Measurements from ENCODE around the gene PHKB. TPM values are rescaled to one million over a fixed set of nuclear protein-coding genes. Genes with fewer than 3 reads are reported as not detected.
"Not testable (repeated sequence)": the region's sequence is repeated elsewhere in the genome, so short reads cannot be mapped to it uniquely, and the experiment has no call there.

Gene PHKB
- total RNA-seq, 1 experiment from 2014 or later: 81.3 TPM

GRCh38 chr16:47676635-47677177 lies 215.6 kb downstream of the PHKB start:
- Histone ChIP-seq H3K27me3 (ENCODE audit: insufficient read depth, low read depth) (no peaks in the 10 kb centered on the region), H3K4me3 (no peak overlapping the region), H3F3A (ENCODE audit: insufficient read depth, low read depth) (no peaks in the 10 kb centered on the region), H3K4me2 (no peak overlapping the region), H3K36me3 (ENCODE audit: low read depth) (0 out of 2 replicates have a peak, but pooled peaks cover 15% of the 10 kb centered on the region), H2AFZ (no peak overlapping the region), H3K27ac (no peak overlapping the region), H4K20me1 (ENCODE audit: insufficient read depth) (no peaks in the 10 kb centered on the region), H3K9me3 (ENCODE audit: insufficient read depth, low read depth) (no peaks in the 10 kb centered on the region), H3K4me1 (replicated peaks; ENCODE audit: insufficient read depth) (no peaks in the 10 kb centered on the region), H3K79me2 (ENCODE audit: low read depth) (no peaks in the 10 kb centered on the region), H3K9me2 (ENCODE audit: insufficient read depth) (no peaks in the 10 kb centered on the region)
- TF ChIP-seq EZH2 (IDR thresholded peaks at IDR 0.05; ENCODE audit: low read depth): no peak
- TF ChIP-seq, protein P1, sequence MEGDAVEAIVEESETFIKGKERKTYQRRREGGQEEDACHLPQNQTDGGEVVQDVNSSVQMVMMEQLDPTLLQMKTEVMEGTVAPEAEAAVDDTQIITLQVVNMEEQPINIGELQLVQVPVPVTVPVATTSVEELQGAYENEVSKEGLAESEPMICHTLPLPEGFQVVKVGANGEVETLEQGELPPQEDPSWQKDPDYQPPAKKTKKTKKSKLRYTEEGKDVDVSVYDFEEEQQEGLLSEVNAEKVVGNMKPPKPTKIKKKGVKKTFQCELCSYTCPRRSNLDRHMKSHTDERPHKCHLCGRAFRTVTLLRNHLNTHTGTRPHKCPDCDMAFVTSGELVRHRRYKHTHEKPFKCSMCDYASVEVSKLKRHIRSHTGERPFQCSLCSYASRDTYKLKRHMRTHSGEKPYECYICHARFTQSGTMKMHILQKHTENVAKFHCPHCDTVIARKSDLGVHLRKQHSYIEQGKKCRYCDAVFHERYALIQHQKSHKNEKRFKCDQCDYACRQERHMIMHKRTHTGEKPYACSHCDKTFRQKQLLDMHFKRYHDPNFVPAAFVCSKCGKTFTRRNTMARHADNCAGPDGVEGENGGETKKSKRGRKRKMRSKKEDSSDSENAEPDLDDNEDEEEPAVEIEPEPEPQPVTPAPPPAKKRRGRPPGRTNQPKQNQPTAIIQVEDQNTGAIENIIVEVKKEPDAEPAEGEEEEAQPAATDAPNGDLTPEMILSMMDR (conservative IDR thresholded peaks at IDR 0.05): no peak
- POLR2A ChIA-PET (ENCODE audit: unreplicated experiment): no interaction called here
- CTCF ChIA-PET: no interaction called here
- intact Hi-C loops (cut with micrococcal nuclease; ENCODE audit: unreplicated experiment): no loop called here
- BruUV-seq (replicated peaks): no TSS peak
- no peak for DNase-seq

DNA sequence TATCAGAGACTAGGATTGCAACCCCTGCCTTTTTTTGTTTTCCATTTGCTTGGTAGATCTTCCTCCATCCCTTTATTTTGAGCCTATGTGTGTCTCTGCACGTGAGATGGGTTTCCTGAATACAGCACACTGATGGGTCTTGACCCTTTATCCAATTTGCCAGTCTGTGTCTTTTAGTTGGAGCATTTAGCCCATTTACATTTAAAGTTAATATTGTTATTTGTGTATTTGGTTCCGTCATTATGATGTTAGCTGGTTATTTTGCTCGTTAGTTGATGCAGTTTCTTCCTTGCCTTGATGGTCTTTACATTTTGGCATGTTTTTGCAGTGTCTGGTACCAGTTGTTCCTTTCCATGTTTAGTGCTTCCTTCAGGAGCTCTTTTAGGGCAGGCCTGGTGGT lies 220.4 kb downstream of the PHKB start:
- H3F3A ChIP-seq (ENCODE audit: insufficient read depth, low read depth); H3K27me3 ChIP-seq (ENCODE audit: insufficient read depth, low read depth); intact Hi-C loops (cut with micrococcal nuclease; ENCODE audit: unreplicated experiment); H3K79me2 ChIP-seq (ENCODE audit: low read depth); H2AFZ ChIP-seq; H3K4me3 ChIP-seq; POLR2A ChIA-PET (ENCODE audit: unreplicated experiment); H3K27ac ChIP-seq; H3K36me3 ChIP-seq (ENCODE audit: low read depth); BruUV-seq (replicated peaks); CTCF ChIA-PET; H4K20me1 ChIP-seq (ENCODE audit: insufficient read depth); H3K4me1 ChIP-seq (replicated peaks; ENCODE audit: insufficient read depth); H3K9me3 ChIP-seq (ENCODE audit: insufficient read depth, low read depth); H3K9me2 ChIP-seq (ENCODE audit: insufficient read depth); DNase-seq; H3K4me2 ChIP-seq: not testable (repeated sequence)

DNA sequence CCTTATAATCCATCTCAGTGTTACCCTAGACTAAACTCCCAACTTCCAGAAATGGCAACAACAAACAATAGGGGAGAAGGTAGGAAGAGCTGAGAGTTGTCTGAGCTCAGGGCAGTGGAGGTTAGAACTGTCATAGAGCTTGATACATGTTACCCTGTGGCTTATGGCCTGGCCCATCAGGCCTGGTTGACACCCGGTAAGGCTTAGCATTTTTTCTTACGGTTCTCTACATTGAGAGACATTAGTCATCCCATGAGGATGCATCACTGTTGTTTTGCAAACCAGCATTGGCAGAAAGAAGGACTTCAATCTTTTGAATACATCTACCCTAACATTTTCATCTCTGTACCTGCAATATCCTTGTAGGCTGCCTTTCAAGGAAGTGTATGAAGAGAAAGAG lies 226.6 kb downstream of the PHKB start:
- CTCF ChIA-PET: no interaction called here
- BruUV-seq (replicated peaks): no TSS peak
- intact Hi-C loops (cut with micrococcal nuclease; ENCODE audit: unreplicated experiment): no loop called here
- no peaks in the 10 kb centered on the region for H4K20me1 ChIP-seq (ENCODE audit: insufficient read depth)
- no peaks in the 10 kb centered on the region for H3K79me2 ChIP-seq (ENCODE audit: low read depth)
- H3K9me3 ChIP-seq (ENCODE audit: insufficient read depth, low read depth): no peaks in the 10 kb centered on the region
- POLR2A ChIA-PET (ENCODE audit: unreplicated experiment): no interaction called here
- no peak overlapping the region for H3K4me2 ChIP-seq
- H3K4me1 ChIP-seq (replicated peaks; ENCODE audit: insufficient read depth): no peaks in the 10 kb centered on the region
- H2AFZ ChIP-seq: no peak overlapping the region
- no peak for DNase-seq
- H3K27me3 ChIP-seq (ENCODE audit: insufficient read depth, low read depth): no peaks in the 10 kb centered on the region
- no peaks in the 10 kb centered on the region for H3K36me3 ChIP-seq (ENCODE audit: low read depth)
- H3K27ac ChIP-seq: no peak overlapping the region
- no peaks in the 10 kb centered on the region for H3K9me2 ChIP-seq (ENCODE audit: insufficient read depth)
- TF ChIP-seq, protein P1 (conservative IDR thresholded peaks at IDR 0.05): no peak
- TF ChIP-seq EZH2 (IDR thresholded peaks at IDR 0.05; ENCODE audit: low read depth): no peak
- H3K4me3 ChIP-seq: no peak overlapping the region
- H3F3A ChIP-seq (ENCODE audit: insufficient read depth, low read depth): no peaks in the 10 kb centered on the region

GRCh38 chr16:47693226-47693625 lies 232.1 kb downstream of the PHKB start:
- H3F3A ChIP-seq (ENCODE audit: insufficient read depth, low read depth): no peaks in the 10 kb centered on the region
- no peak overlapping the region for H2AFZ ChIP-seq
- no peaks in the 10 kb centered on the region for H3K9me3 ChIP-seq (ENCODE audit: insufficient read depth, low read depth)
- CTCF ChIA-PET: no interaction called here
- H3K27ac ChIP-seq: no peak overlapping the region
- H3K4me2 ChIP-seq: no peak overlapping the region
- intact Hi-C loops (cut with micrococcal nuclease; ENCODE audit: unreplicated experiment): no loop called here
- DNase-seq: no peak
- no peaks in the 10 kb centered on the region for H3K27me3 ChIP-seq (ENCODE audit: insufficient read depth, low read depth)
- H3K36me3 ChIP-seq (ENCODE audit: low read depth): peaks cover 9% of the 10 kb centered on the region; the same call in 1 of the 2 replicates
- no TSS peak for BruUV-seq (replicated peaks)
- TF ChIP-seq EZH2 (IDR thresholded peaks at IDR 0.05; ENCODE audit: low read depth): no peak
- TF ChIP-seq, protein P1 (conservative IDR thresholded peaks at IDR 0.05): no peak
- no peaks in the 10 kb centered on the region for H3K79me2 ChIP-seq (ENCODE audit: low read depth)
- H3K4me3 ChIP-seq: no peak overlapping the region
- H4K20me1 ChIP-seq (ENCODE audit: insufficient read depth): no peaks in the 10 kb centered on the region
- no peaks in the 10 kb centered on the region for H3K4me1 ChIP-seq (replicated peaks; ENCODE audit: insufficient read depth)
- no peaks in the 10 kb centered on the region for H3K9me2 ChIP-seq (ENCODE audit: insufficient read depth)
- POLR2A ChIA-PET (ENCODE audit: unreplicated experiment): no interaction called here

Measured in PC-9 (cell line).